ENCODE data around the gene PLXDC1. TPM values are rescaled to one million over a fixed set of nuclear protein-coding genes. Genes with fewer than 3 reads are reported as not detected.
"Not testable (repeated sequence)": the region's sequence is repeated elsewhere in the genome, so short reads cannot be mapped to it uniquely, and the experiment has no call there.

Gene PLXDC1
- total RNA-seq, 3 donors from 2014 or later, result 11.8 to 37.7 (median 23.1) TPM

GRCh38 chr17:39169518-39169917 lies 18.1 kb upstream of the PLXDC1 start:
- Histone ChIP-seq H3K4me1 (no peaks in the 10 kb centered on the region), H3K9me3 (no peaks in the 10 kb centered on the region), H3K27ac (no peak overlapping the region), H3K4me3 (no peak overlapping the region), H3K36me3 (no peaks in the 10 kb centered on the region), H3K27me3 (no peaks in the 10 kb centered on the region)
- DNase-seq (ENCODE audit: low spot score in 2 of 2), result no peak
- intact Hi-C loops (cut with DNase I; ENCODE audit: low total_unique reads), result no loop called here
- TF ChIP-seq, protein P1, sequence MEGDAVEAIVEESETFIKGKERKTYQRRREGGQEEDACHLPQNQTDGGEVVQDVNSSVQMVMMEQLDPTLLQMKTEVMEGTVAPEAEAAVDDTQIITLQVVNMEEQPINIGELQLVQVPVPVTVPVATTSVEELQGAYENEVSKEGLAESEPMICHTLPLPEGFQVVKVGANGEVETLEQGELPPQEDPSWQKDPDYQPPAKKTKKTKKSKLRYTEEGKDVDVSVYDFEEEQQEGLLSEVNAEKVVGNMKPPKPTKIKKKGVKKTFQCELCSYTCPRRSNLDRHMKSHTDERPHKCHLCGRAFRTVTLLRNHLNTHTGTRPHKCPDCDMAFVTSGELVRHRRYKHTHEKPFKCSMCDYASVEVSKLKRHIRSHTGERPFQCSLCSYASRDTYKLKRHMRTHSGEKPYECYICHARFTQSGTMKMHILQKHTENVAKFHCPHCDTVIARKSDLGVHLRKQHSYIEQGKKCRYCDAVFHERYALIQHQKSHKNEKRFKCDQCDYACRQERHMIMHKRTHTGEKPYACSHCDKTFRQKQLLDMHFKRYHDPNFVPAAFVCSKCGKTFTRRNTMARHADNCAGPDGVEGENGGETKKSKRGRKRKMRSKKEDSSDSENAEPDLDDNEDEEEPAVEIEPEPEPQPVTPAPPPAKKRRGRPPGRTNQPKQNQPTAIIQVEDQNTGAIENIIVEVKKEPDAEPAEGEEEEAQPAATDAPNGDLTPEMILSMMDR (IDR thresholded peaks at IDR 0.05), result no peak
- TF ChIP-seq POLR2A (IDR thresholded peaks at IDR 0.05) (no peak), POLR2AphosphoS5 (IDR thresholded peaks at IDR 0.05) (no peak)

- H3K27ac ChIP-seq, result no peak overlapping the region
- peaks cover 0 to 2% of the 10 kb centered on the region in 2 donors for H3K4me1 ChIP-seq
- H3K9me3 ChIP-seq, result no peaks in the 10 kb centered on the region
- H3K36me3 ChIP-seq, result no peaks in the 10 kb centered on the region
- TF ChIP-seq, protein P1 (IDR thresholded peaks at IDR 0.05), result no peak
- no peak for TF ChIP-seq POLR2A (IDR thresholded peaks at IDR 0.05)
- no peak overlapping the region for H3K4me3 ChIP-seq
- DNase-seq (ENCODE audit: low spot score in 2 of 2), result no peak
- intact Hi-C loops (cut with DNase I; ENCODE audit: low total_unique reads), result no loop called here
- no peaks in the 10 kb centered on the region for H3K27me3 ChIP-seq
Observed at GRCh38 chr17:39169101-39169500, 17.7 kb upstream of the PLXDC1 start.

DNA sequence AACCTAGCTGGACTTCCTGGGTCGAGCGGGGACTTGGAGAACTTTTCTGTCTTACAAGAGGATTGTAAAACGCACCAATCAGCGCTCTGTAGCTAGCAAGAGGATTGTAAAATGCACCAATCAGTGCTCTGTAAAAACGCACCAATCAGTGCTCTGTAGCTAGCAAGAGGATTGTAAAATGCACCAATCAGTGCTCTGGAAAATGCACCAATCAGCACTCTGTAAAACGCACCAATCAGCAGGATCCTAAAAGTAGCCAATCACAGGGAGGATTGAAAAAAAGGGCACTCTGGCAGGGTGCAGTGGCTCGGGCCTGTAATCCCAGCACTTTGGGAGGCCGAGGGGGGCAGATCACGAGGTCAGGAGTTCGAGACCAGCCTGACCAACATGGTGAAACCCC lies 17.1 kb upstream of the PLXDC1 start:
- H3K4me1 ChIP-seq; H3K27me3 ChIP-seq; H3K27ac ChIP-seq; intact Hi-C loops (cut with DNase I; ENCODE audit: low total_unique reads); H3K36me3 ChIP-seq; H3K9me3 ChIP-seq; H3K4me3 ChIP-seq; DNase-seq (ENCODE audit: low spot score in 2 of 2): not testable (repeated sequence)

DNA sequence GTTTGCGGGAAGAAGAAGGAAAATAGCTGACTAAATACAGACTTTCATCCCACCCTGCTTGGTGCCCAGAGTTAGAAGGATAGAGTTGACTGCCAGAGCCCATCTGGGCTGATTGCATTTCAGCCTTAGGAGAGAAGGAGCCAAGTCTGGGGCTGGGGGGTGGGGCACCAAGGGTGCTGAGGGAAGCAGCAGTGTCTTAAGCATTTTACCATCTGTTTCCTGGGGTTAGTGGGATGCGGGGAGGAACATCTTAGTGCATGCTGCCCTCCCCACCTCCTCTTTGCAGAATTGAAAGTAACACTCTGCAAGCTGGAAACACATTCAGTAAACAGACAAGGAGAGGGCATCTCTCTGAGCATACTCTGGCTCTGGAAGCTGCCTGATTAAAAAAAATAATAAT lies 16.0 kb upstream of the PLXDC1 start:
- no peak overlapping the region for H3K4me3 ChIP-seq
- no peaks in the 10 kb centered on the region for H3K36me3 ChIP-seq
- no peak overlapping the region for H3K27ac ChIP-seq
- no peaks in the 10 kb centered on the region for H3K9me3 ChIP-seq
- intact Hi-C loops (cut with DNase I; ENCODE audit: low total_unique reads), result no loop called here
- DNase-seq (ENCODE audit: low spot score in 2 of 2), result no peak
- H3K27me3 ChIP-seq, result no peaks in the 10 kb centered on the region
- TF ChIP-seq, protein P1 (IDR thresholded peaks at IDR 0.05), result no peak
- no peak for TF ChIP-seq POLR2A (IDR thresholded peaks at IDR 0.05)
- no peak for TF ChIP-seq POLR2AphosphoS5 (IDR thresholded peaks at IDR 0.05)
- H3K4me1 ChIP-seq, result peaks cover 0 to 2% of the 10 kb centered on the region in 2 donors

DNA sequence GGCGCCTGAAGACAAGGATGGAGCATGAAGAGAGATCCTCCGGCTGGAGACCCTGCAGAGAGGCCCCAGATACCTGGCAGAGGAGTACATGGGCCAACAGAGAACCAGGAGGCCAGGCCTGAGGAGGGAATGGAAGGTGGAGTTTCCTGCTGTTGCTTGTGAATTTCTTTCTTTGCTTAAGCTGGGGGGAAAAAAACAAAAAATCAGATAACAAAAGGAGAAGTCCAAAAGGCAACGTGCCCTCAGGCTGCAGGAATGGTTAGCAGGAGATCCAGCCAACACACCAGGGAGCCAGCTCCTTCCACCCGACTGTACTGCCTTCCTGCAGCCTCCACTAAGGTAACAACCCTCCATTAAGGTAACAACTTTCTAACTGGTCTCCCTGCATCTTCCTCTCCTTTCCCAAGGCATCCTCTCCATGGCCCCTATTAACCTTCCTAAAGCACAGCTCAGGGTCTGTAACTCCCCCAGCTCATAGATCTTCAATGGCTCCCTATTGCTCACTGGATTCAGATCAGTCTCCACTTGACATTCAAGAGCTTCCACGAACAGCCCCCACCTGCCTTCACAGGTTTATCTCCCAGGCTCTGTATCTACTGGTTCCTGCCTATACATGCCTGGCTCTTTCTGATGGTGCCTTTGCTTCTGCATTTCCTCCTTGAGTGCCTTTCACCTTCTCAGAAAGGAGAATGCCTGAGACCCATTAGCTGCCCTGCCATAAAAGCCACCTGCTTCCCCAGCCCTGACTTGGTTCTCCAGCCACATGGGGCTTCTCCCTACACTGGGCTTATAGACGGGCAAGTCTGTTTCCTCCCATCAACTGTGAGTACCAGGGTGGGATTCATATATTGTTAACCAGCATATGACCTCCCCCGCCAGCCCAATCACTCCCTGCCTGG lies 15.2 kb upstream of the PLXDC1 start:
- no peak for DNase-seq (ENCODE audit: low spot score in 2 of 2)
- Histone ChIP-seq H3K27ac (no peak overlapping the region), H3K36me3 (no peaks in the 10 kb centered on the region), H3K4me3 (no peak overlapping the region), H3K4me1 (peaks cover 0 to 2% of the 10 kb centered on the region in 2 donors), H3K27me3 (no peaks in the 10 kb centered on the region), H3K9me3 (no peaks in the 10 kb centered on the region)
- TF ChIP-seq POLR2AphosphoS5 (IDR thresholded peaks at IDR 0.05), result no peak
- TF ChIP-seq POLR2A (IDR thresholded peaks at IDR 0.05), result no peak
- TF ChIP-seq, protein P1 (IDR thresholded peaks at IDR 0.05), result no peak
- intact Hi-C loops (cut with DNase I; ENCODE audit: low total_unique reads), result no loop called here
